ENCODE measurements around the gene ADNP2.

- no peak for TF ChIP-seq CTCF (IDR thresholded peaks at IDR 0.05; ENCODE audit: insufficient read depth, low read length)
- no peak for TF ChIP-seq SPI1 (IDR thresholded peaks at IDR 0.05; ENCODE audit: borderline replicate concordance, low read depth)
- TF ChIP-seq POLR2AphosphoS5 (IDR thresholded peaks at IDR 0.05; ENCODE audit: low read depth): no peak
Measured at GRCh38 chr18:80167931-80168330, 58.9 kb downstream of the ADNP2 start.
